WTC11 (cell line): Measurements from ENCODE around the gene NFIA. TPM values are rescaled to one million over a fixed set of nuclear protein-coding genes. Genes with fewer than 3 reads are reported as not detected.
A peak's percentile ranks its signal among the peaks of the same experiment; 100 is the strongest.

Experiments used
- ATAC-seq: fragments of 200-7000 bp; cut with Tn5 transposase; 2 replicates; pipeline ENCODE4 v1.10.0; 2021; ENCODE audit warnings: mild to moderate bottlenecking, moderate library complexity
- CTCF ChIA-PET: fragments of 300-600 bp; sonication (Branson Sonifier 250); formaldehyde crosslinking; loops from one replicate; lab custom pipeline; 2021; ENCODE audit warnings: antibody characterized with exemption; lab: Charles Lee
- POLR2A ChIA-PET: fragments of 350-600 bp; sonication (Branson Sonifier 250); formaldehyde crosslinking; loops from one replicate; lab custom pipeline; 2021; ENCODE audit warnings: antibody characterized with exemption; lab: Charles Lee
- DNase-seq: peaks from one replicate; pipeline ENCODE4 v3.0.0; 2021; ENCODE audit warnings: low spot score
- H3K27ac Mint-ChIP-seq: 2 replicates; pipeline ENCODE4 v1.8.0; 2021; ENCODE audit warnings: mixed read lengths
- H3K27me3 Mint-ChIP-seq: 2 replicates; pipeline ENCODE4 v1.8.0; 2021; ENCODE audit warnings: low read depth, mild to moderate bottlenecking, moderate library complexity, mixed read lengths
- H3K36me3 Mint-ChIP-seq: 2 replicates; pipeline ENCODE4 v1.8.0; 2021; ENCODE audit warnings: mixed read lengths
- H3K4me1 Mint-ChIP-seq: 2 replicates; pipeline ENCODE4 v1.8.0; 2022; ENCODE audit warnings: mixed read lengths
- H3K4me3 Mint-ChIP-seq: 2 replicates; pipeline ENCODE4 v1.8.0; 2021; ENCODE audit warnings: mild to moderate bottlenecking, moderate library complexity, mixed read lengths
- H3K9me3 Mint-ChIP-seq: 2 replicates; pipeline ENCODE4 v1.8.0; 2021; ENCODE audit warnings: mixed read lengths
- CBFB ChIP-seq: sonication (generic); formaldehyde crosslinking; IDR thresholded peaks from 2 replicates; pipeline ENCODE4 v1.8.1; 2022; ENCODE audit warnings: mild to moderate bottlenecking, low read depth, missing genetic modification reagents
- EMX1 ChIP-seq: fragments of 250-450 bp; sonication (Bioruptor Pico); IDR thresholded peaks from 2 replicates; pipeline ENCODE4 v1.8.0; 2021; ENCODE audit warnings: mild to moderate bottlenecking
- GABPB1 ChIP-seq: sonication (generic); formaldehyde crosslinking; IDR thresholded peaks from 2 replicates; pipeline ENCODE4 v1.8.1; 2023; ENCODE audit warnings: mild to moderate bottlenecking, missing genetic modification reagents
- GRHL2 ChIP-seq: fragments of 250-450 bp; sonication (Bioruptor Pico); IDR thresholded peaks from 2 replicates; pipeline ENCODE4 v1.8.0; 2022; ENCODE audit warnings: mild to moderate bottlenecking, moderate library complexity; ENCODE audit not compliant: insufficient replicate concordance, severe bottlenecking
- IRF1 ChIP-seq: sonication (generic); formaldehyde crosslinking; IDR thresholded peaks from 2 replicates; pipeline ENCODE4 v1.8.0; 2023; ENCODE audit warnings: missing genetic modification reagents
- IRF2 ChIP-seq: sonication (generic); formaldehyde crosslinking; IDR thresholded peaks from 2 replicates; pipeline ENCODE4 v1.8.0; 2022; ENCODE audit warnings: low read depth, missing genetic modification reagents, borderline replicate concordance
- JAZF1 ChIP-seq: fragments of 250-450 bp; sonication (Bioruptor Pico); IDR thresholded peaks from 2 replicates; pipeline ENCODE4 v1.9.0; 2021; ENCODE audit warnings: moderate library complexity, mild to moderate bottlenecking, inconsistent platforms
- KAT7 ChIP-seq: sonication (generic); formaldehyde crosslinking; IDR thresholded peaks from 2 replicates; pipeline ENCODE4 v1.8.1; 2023; ENCODE audit warnings: missing genetic modification reagents, mild to moderate bottlenecking, borderline replicate concordance
- MAX ChIP-seq: sonication (generic); formaldehyde crosslinking; IDR thresholded peaks from 2 replicates; pipeline ENCODE4 v1.8.0; 2022; ENCODE audit warnings: mild to moderate bottlenecking, missing genetic modification reagents
- OVOL2 ChIP-seq: fragments of 250-450 bp; sonication (Bioruptor Pico); IDR thresholded peaks from 2 replicates; pipeline ENCODE4 v1.9.0; 2021; ENCODE audit warnings: mild to moderate bottlenecking, borderline replicate concordance
- RORB ChIP-seq: fragments of 250-450 bp; sonication (Bioruptor Pico); IDR thresholded peaks from 2 replicates; pipeline ENCODE4 v1.9.0; 2021; ENCODE audit warnings: mild to moderate bottlenecking
- SP1 ChIP-seq: sonication (generic); formaldehyde crosslinking; conservative IDR thresholded peaks from 2 replicates; pipeline ENCODE4 v1.8.1; 2022; ENCODE audit warnings: missing genetic modification reagents
- TCF7 ChIP-seq: sonication (generic); formaldehyde crosslinking; IDR thresholded peaks from 2 replicates; pipeline ENCODE4 v1.8.0; 2022; ENCODE audit warnings: mild to moderate bottlenecking, low read depth, missing genetic modification reagents, moderate library complexity
- TEAD4 ChIP-seq: sonication (generic); formaldehyde crosslinking; IDR thresholded peaks from 2 replicates; pipeline ENCODE4 v1.8.0; 2022; ENCODE audit warnings: mild to moderate bottlenecking, missing genetic modification reagents
- ZBTB43 ChIP-seq: sonication (generic); formaldehyde crosslinking; IDR thresholded peaks from 2 replicates; pipeline ENCODE4 v1.8.1; 2023; ENCODE audit warnings: mild to moderate bottlenecking, missing genetic modification reagents
- ZMAT4 ChIP-seq: fragments of 250-450 bp; sonication (Bioruptor Pico); IDR thresholded peaks from 2 replicates; pipeline ENCODE4 v1.9.0; 2021; ENCODE audit warnings: mild to moderate bottlenecking
- ZNF138 ChIP-seq: sonication (generic); formaldehyde crosslinking; conservative IDR thresholded peaks from 2 replicates; pipeline ENCODE4 v1.8.1; 2022; ENCODE audit warnings: mild to moderate bottlenecking, moderate library complexity, missing genetic modification reagents
- total RNA-seq: library from RNA; stranded (reverse); gene quantifications from 3 replicates; pipeline ENCODE4 v1.2.3, GENCODE V29; 2021
- TF ChIP-seq, protein P1 (sequence below): sonication (generic); formaldehyde crosslinking; IDR thresholded peaks from 2 replicates; pipeline ENCODE4 v1.8.0; 2023; ENCODE audit warnings: mild to moderate bottlenecking, missing genetic modification reagents
- TF ChIP-seq, protein P2 (sequence below): sonication (generic); formaldehyde crosslinking; IDR thresholded peaks from 2 replicates; pipeline ENCODE4 v1.8.1; 2023; ENCODE audit warnings: mild to moderate bottlenecking, missing genetic modification reagents, borderline replicate concordance
- TF ChIP-seq, protein P3 (sequence below): sonication (generic); formaldehyde crosslinking; IDR thresholded peaks from 2 replicates; pipeline ENCODE4 v1.8.0; 2022; ENCODE audit warnings: mild to moderate bottlenecking, missing genetic modification reagents

The NFIA gene
- total RNA-seq, 1 experiment from 2014 or later, result 16.7 TPM

GRCh38 chr1:61310538-61310937, 228.2 kb downstream of the NFIA start:
- POLR2A ChIA-PET, result no interaction called here

GRCh38 chr1:61313906-61314422, 231.6 kb downstream of the NFIA start:
- Mint-ChIP-seq H3K27ac (no peak overlapping the region), H3K27me3 (no peaks in the 10 kb centered on the region), H3K4me3 (no peak overlapping the region), H3K4me1 (peaks cover 13% of the 10 kb centered on the region), H3K36me3 (peaks cover 9% of the 10 kb centered on the region; the same call in 1 of the 2 replicates), H3K9me3 (peaks cover 7% of the 10 kb centered on the region)
- POLR2A ChIA-PET, result no interaction called here
- no peak for DNase-seq
- CTCF ChIA-PET, result no interaction called here
- TF ChIP-seq GRHL2 (no peak), JAZF1 (CRISPR knock-in tag) (no peak), MAX (CRISPR knock-in tag) (no peak), GABPB1 (CRISPR knock-in tag) (no peak), IRF1 (CRISPR knock-in tag) (no peak), KAT7 (no peak), TEAD4 (CRISPR knock-in tag) (no peak), SP1 (CRISPR knock-in tag) (no peak), ZMAT4 (CRISPR knock-in tag) (no peak), IRF2 (no peak), ZBTB43 (no peak), RORB (CRISPR knock-in tag) (no peak), OVOL2 (CRISPR knock-in tag) (no peak), EMX1 (no peak)
- TF ChIP-seq, protein P1, sequence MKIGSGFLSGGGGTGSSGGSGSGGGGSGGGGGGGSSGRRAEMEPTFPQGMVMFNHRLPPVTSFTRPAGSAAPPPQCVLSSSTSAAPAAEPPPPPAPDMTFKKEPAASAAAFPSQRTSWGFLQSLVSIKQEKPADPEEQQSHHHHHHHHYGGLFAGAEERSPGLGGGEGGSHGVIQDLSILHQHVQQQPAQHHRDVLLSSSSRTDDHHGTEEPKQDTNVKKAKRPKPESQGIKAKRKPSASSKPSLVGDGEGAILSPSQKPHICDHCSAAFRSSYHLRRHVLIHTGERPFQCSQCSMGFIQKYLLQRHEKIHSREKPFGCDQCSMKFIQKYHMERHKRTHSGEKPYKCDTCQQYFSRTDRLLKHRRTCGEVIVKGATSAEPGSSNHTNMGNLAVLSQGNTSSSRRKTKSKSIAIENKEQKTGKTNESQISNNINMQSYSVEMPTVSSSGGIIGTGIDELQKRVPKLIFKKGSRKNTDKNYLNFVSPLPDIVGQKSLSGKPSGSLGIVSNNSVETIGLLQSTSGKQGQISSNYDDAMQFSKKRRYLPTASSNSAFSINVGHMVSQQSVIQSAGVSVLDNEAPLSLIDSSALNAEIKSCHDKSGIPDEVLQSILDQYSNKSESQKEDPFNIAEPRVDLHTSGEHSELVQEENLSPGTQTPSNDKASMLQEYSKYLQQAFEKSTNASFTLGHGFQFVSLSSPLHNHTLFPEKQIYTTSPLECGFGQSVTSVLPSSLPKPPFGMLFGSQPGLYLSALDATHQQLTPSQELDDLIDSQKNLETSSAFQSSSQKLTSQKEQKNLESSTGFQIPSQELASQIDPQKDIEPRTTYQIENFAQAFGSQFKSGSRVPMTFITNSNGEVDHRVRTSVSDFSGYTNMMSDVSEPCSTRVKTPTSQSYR (CRISPR knock-in tag), result no peak
- TF ChIP-seq, protein P2, sequence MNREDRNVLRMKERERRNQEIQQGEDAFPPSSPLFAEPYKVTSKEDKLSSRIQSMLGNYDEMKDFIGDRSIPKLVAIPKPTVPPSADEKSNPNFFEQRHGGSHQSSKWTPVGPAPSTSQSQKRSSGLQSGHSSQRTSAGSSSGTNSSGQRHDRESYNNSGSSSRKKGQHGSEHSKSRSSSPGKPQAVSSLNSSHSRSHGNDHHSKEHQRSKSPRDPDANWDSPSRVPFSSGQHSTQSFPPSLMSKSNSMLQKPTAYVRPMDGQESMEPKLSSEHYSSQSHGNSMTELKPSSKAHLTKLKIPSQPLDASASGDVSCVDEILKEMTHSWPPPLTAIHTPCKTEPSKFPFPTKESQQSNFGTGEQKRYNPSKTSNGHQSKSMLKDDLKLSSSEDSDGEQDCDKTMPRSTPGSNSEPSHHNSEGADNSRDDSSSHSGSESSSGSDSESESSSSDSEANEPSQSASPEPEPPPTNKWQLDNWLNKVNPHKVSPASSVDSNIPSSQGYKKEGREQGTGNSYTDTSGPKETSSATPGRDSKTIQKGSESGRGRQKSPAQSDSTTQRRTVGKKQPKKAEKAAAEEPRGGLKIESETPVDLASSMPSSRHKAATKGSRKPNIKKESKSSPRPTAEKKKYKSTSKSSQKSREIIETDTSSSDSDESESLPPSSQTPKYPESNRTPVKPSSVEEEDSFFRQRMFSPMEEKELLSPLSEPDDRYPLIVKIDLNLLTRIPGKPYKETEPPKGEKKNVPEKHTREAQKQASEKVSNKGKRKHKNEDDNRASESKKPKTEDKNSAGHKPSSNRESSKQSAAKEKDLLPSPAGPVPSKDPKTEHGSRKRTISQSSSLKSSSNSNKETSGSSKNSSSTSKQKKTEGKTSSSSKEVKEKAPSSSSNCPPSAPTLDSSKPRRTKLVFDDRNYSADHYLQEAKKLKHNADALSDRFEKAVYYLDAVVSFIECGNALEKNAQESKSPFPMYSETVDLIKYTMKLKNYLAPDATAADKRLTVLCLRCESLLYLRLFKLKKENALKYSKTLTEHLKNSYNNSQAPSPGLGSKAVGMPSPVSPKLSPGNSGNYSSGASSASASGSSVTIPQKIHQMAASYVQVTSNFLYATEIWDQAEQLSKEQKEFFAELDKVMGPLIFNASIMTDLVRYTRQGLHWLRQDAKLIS (CRISPR knock-in tag), result no peak
- TF ChIP-seq, protein P3, sequence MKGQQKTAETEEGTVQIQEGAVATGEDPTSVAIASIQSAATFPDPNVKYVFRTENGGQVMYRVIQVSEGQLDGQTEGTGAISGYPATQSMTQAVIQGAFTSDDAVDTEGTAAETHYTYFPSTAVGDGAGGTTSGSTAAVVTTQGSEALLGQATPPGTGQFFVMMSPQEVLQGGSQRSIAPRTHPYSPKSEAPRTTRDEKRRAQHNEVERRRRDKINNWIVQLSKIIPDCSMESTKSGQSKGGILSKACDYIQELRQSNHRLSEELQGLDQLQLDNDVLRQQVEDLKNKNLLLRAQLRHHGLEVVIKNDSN (CRISPR knock-in tag), result no peak
- ATAC-seq, result peak; percentile 91

More at GRCh38 chr1:61310538-61310937, 228.2 kb downstream of the NFIA start:
- DNase-seq, result no peak
- CTCF ChIA-PET, result no interaction called here
- H3K36me3 Mint-ChIP-seq, result peaks cover 11% of the 10 kb centered on the region; the same call in 1 of the 2 replicates
- no peak for ATAC-seq
- H3K27me3 Mint-ChIP-seq, result no peaks in the 10 kb centered on the region
- H3K9me3 Mint-ChIP-seq, result peaks cover 7% of the 10 kb centered on the region
- no peak for TF ChIP-seq CBFB (CRISPR knock-in tag)
- no peak for TF ChIP-seq ZNF138
- TF ChIP-seq SP1 (CRISPR knock-in tag), result no peak
- no peak for TF ChIP-seq TCF7 (CRISPR knock-in tag)
- TF ChIP-seq, all 79 proteins: peak for 0
- no peak overlapping the region for H3K27ac Mint-ChIP-seq
- H3K4me3 Mint-ChIP-seq, result no peak overlapping the region
- peaks cover 16% of the 10 kb centered on the region for H3K4me1 Mint-ChIP-seq
